Hypothalamus (tissue), 51 donors: ENCODE data around the gene ZNRF3.
"Not testable (repeated sequence)": the region's sequence is repeated elsewhere in the genome, so short reads cannot be mapped to it uniquely, and the experiment has no call there.

ENCODE experiments used
- DNase-seq, 51 donors: peaks; one replicate each; lab custom pipeline; 2025; lab: John Stamatoyannopoulos, UW

The ZNRF3 gene

DNA sequence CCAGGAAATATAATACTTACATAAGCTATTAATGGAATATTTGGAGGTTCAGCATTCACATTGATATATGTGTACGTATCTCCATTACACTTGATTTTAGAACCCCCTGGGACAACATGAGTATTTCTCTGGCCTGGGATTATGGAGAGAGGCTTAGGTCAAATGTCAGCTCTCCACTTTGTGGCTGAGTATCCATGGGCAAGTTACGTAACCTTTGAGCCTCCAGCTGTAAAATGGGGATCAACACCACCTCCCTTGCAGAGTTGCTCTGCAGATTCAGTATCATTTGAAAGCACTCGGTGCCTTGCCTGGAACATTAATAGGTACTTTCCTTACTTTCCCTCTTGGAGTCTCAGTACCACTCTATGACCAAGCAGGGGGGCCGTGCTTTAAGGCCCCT is 145.1 kb downstream of the ZNRF3 start:
- DNase-seq, result no peak

DNA sequence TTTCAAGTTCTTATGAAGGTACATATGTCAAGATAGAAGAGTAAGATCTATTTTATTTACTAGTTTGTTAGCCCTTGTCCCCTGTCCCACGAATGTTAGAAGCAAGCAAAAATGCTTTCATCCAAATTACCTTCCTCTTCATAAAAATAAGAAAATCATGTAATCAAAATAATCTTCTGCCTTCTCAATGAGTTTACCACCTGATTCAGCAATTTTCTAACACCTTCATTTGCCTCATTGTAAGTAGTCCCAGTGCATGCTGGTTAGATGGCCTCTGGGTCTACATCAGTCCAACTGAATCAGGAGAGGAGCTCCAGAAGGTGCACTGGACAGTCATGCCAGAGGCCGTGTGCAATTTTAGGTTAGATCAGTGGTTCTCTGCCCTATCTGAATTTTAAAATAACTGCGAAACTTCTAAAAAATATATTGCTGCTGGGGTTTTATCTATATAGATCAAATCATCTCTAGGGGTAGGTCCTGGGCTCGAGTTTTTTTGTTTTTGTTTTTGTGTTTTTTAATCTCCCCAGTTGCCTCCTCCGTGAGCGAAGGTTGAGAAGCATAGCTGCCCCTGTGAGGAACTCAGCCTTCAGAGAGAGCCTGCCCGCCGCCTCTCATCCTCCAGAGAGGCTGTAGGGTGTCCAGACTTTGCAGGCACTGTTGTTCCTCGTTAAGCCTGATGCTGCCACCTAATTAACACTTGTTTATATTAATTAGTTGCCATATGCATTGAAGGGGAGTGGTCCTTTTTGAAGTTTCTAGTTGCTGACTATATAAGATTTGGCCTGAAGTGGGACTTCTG is 146.0 kb downstream of the ZNRF3 start:
- DNase-seq, result no peak

DNA sequence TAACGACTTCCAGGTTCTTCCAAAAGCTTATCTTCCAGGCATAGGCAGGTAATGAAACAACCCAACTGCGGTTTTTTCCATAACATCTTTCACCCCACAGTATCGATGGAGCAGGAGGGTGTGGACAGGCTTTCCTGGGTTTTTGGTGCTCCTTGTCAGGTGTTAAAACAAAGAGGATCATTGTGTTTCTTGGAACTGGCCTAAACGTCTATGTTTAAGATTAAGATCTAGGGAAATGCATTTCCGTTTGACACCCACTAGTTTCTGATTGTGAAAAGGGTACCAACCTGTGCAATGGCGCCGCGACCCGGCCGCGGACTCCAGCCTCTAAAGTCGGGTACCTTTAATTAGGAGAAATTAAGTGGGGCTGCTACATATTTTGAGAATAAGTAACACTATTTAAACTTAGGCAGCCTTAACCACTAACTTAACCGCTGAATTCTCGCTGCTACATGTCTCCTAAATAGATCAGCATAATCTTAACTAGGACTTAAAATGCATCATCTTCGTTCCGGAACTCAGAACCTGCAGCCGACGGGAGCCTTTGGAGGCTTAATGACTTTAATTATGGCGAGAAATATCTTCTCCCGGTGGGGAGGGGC is 146.7 kb downstream of the ZNRF3 start:
- no peak for DNase-seq

DNA sequence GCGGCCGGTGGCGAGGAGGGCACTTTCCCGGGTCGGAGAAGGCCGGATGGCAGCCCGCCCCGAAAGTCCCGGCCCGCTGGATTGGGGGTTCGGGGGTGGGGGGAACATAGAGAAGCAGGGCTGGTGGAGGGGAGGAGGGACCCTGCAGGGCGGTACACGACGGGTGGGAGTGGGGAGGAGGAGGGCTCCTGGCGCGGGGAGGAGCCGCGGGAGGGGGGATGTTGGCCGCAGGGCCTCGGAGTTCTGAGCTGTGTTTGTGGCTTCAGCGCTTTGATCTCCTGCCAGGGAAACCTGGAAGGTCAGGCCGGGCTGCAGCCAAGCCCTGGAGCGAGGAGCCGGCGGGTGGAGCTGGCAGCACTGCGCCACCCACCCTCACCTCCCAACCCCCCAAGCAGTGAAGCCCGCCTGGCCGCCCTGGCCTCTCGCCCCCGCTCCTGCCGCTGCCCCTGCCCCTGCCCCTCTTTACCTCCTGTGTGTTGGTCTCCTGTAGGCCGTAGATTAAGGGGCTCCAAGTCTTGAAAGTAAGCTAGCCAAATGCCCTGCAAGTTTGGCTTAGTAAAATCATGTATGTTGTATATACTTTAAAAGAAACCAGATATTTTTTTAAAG is 147.3 kb downstream of the ZNRF3 start:
- DNase-seq, result peak in 34 of 51 donors; percentile 18 to 69 (median 37)

DNA sequence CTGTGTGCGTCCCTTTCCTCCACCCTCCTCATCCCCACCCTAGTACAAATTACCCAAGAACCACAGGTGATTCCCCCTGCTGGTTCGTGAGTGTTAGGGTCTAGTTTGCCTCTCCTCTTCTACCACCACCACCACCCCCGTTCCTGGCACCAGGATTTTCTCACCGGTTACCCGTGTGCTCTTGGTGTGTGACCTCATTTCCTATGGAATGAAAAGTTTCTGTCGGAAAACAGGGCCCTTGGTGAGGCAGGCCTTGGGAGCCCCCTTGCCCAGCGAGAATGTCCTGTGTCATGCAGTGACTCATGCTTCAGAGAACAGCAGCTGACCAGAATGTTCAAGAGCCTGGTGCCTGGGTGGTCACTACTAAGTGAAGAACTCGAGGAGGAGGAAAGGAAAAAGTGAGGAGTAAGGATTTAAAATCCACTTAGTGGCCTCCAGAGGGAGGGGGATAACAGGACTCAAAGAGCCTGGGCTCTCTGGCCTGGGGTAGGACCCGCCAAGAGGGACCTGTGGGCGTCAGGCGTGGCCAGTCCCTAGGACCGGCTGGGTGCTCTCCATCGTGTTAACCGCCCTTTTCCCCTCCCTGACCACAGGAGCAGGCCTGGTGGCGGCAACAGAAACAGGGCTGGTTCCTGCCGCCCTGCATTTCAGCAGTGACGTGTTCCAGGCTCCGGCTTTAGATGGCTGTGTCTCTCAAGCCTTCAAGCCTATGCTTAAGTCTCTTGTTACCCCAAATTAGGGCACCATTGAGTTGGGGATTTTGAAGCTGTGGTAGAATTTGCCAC is 148.0 kb downstream of the ZNRF3 start:
- DNase-seq, result peak in 19 of 51 donors; percentile 13 to 71 (median 43)

DNA sequence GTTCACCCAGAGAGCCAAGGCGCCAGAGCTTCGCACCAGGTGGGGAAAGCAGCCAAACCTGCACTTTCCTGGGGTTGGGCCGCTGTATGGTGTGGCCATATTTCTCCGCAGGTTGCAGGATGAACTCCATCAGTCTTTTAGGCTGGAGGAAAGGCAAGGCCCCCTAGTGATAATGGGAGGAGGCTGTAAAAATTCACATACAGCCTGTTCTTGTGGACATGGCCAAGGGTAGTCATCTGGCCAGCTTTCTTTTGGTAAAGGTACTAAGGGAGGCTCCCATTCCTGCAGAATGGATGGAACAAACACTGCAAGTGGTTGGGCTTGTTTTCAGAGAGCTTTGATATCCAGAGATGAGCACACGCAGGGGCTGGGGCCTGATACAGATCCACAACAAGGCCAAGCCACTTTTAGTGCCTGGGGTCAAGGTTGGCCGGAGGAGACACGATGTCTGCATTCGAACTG is 148.7 kb downstream of the ZNRF3 start:
- no peak for DNase-seq

DNA sequence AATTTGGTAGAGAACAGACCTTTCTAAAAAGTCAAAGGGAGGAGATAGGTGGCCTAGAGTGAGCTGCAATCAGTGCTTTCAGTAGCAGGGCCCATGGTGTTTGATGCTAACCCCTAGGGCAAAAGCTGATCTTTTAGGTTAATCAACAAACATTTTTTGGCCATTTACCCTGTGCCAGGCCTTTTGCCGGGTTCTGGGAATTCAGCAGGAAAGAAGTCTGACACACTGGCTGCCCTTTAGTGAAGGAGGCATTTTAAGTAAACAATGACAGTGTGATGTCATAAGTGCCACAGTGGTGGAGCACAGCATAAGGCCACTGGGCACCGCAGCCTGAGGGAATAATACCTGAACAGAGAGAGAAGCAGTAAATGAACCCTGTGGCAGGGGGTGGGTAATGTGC is 149.2 kb downstream of the ZNRF3 start:
- DNase-seq, result peak in 8 of 51 donors; percentile 6 to 48 (median 33)

DNA sequence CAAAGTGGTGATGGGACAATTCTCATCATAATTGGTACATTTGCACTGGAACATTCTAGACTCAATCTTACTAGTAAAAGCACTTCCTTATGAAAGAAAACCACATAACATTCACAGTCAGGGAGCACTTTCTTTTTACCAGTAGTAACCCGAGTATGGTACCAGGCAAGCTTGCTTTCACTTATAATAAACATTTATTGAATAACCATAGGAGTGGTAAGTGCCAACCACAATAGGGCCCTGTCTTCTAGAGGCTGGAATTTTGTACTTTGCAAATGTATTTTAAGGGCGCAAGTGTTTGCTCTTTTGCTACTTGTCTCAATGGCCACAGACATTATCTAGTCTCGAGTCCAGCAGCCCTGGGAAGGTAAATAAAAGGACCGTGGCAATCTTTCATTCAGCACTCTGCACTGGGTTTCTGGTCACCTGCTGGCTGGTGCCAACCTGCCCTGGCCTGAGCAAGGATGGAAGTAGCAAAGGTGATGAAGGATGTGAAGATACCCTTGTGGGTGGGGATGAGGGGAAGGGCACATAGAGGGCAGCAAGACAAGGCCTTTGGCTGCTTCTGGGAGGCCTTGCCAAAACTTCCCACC is 154.1 kb downstream of the ZNRF3 start:
- no peak for DNase-seq

DNA sequence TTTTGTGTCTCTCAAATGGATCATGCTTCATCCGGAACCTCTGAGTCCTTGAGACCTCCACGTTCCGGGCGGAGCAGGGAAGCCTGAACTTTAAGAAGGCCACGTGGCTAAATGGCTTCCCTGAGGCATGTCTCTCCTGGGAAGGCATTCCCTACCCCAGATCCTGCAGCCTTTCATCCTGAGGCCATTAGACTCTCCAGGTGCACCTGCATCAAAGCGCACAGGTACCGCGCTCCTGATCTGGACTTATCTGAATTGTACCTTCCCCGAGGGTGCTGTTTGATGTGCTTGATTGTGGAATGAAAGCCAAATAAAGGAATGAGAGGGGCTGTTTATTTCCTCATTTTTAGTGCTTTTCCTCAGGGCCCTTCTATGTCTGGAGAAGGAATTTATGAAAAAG is 155.8 kb downstream of the ZNRF3 start:
- no peak for DNase-seq

DNA sequence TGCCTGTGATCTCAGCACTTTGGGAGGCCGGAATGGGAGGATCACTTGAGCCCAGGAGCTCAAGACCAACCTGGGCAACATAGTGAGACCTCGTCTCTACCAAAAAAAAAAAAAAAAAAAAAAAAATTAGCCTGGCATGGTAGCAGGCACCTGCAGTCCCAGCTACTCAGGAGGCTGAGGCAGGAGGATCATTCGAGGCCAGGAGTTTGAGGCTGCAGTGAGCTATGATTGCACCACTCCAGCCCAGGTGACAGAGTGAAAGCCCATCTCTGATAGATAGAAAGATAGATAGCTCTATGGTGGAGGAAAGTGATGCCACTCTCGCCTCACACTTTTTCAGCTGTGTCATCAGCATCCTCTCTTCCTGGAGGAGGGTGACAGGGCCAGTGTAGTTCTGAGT is 156.3 kb downstream of the ZNRF3 start:
- not testable (repeated sequence) for DNase-seq

DNA sequence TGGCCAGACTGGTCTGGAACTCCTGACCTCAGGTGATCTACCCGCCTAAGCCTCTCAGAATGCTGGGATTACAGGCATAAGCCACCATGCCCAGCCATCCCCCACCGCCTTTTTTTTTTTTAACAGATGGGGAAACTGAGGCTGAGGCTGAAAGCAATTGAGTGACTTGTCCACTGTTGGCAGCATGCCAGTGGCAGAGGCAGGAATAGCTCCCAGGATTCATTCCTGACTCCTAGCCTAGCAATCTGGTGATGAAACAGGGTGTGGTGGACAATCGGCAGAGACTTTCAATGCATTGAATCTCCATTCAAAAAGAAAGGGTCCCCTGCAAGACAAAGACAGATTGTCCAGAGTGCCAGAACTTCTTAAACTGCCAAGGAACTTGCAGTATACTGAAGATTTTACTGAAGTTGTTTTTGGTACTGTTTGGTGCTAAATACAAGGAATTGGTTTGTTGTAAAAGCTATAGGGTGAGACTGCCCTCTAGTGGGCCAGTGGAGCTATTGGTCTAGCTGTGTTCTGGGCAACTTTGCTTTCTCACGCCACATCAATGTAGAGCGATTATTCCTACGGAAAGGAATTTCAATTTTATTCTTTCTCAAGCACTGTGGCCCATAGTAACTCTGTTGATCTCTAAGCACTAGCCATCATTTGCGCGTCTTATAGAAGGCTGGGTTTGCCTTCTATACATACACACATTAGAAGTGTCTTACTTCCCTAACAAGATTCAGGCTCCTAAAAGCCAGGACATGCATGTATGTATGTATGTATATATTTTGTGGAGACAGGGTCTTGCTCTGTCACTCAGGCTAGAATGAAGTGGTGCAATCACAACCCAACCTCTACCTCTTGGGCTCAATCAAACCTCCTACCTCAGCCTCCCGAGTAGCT is 157.3 kb downstream of the ZNRF3 start:
- peak in 34 of 51 donors; percentile 7 to 77 (median 54) for DNase-seq

DNA sequence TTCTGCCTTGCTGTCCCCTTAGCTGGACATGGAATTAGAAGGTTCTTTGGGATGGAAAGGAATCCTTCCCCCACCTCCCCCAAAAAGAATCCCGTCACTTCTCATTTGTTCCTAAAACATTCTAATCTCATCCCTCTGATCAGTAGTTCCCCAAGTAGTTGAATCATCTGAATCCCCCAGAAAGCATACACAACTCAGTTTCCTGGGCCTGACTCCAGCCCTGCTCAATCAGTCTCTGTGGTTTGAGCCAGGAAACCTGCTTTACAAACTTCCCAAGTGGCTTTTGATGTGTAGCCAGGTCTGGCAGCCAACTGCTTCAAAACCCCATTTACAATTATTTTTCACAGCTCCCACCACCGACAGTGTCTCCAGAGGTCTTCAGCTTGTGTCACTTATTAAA is 158.0 kb downstream of the ZNRF3 start:
- DNase-seq, result peak in 21 of 51 donors; percentile 4 to 62 (median 22)

DNA sequence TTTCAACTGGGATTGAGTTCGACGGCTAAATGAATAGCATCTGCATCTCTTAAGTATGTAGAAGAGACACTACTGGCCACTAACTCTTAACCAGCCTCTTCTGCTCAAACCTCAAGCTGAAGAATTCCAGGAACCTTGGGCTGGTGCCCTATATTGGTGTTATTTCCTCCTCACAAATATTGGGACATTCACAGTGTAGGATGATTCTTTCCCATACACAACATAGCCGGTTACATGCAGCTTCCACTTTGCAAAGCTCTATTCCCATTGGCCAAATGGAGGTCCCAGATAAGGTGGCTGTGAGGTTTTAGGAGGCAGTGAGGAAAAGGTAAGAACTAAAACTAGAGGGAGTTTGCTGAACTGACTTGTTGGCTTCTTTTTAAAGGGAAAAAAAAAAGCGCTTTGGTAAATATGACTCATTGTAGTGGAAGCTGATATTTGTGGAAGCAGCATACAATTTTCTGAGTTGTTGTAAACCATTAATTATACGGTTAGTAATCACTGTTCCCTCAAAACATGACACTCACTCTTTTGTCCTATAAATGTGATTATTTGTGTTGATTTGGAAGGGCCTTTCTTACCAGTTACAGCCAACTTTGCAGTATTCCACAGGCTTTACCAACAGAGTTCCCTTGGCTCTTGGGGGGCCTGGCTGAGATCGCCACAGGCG is 160.7 kb downstream of the ZNRF3 start:
- no peak for DNase-seq

DNA sequence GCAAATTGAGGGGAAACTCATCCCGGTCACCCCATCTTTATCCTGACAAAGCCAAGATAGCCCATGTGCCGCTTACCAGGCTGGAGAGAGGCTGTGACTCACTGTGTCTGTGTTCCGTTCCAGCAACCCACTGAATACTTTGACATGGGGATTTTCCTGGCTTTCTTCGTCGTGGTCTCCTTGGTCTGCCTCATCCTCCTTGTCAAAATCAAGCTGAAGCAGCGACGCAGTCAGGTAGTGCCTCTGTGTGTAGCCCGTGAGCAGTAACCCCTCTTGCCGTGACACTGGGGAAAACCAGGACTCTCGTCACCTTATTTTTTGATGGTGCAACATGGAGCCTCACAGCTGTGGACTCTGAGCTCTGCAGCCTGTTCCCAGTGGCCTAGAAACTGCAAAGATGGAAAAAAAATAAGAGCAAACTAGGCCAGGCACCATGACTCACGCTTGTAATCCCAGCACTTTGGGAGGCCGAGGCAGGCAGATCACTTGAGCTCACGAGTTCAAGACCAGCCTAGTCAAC is 161.3 kb downstream of the ZNRF3 start:
- peak in 1 of 51 donors; percentile 27 for DNase-seq

DNA sequence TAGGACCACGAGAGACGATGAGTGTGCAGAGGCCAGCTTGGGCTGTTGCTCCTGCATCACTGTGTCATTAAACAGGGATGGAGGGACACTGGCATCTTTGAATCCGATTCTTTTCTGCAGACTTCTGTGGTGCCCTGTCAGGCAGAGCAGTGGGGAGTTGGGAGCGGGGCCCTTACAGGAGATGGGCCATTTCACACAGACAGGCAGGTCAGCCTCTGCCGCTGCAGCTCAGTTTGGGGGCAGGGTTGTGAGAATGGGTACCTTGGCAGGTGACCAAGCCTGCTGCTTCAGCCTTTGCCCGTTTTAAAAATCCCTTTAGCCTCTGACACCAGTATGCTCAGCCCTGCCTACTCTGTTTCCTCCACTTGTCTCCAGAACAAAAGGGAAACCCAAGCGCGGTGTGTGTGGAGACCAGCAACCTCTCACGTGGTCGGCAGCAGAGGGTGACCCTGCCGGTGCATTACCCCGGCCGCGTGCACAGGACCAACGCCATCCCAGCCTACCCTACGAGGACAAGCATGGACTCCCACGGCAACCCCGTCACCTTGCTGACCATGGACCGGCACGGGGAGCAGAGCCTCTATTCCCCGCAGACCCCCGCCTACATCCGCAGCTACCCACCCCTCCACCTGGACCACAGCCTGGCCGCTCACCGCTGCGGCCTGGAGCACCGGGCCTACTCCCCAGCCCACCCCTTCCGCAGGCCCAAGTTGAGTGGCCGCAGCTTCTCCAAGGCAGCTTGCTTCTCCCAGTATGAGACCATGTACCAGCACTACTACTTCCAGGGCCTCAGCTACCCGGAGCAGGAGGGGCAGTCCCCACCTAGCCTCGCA is 165.7 kb downstream of the ZNRF3 start:
- no peak for DNase-seq

DNA sequence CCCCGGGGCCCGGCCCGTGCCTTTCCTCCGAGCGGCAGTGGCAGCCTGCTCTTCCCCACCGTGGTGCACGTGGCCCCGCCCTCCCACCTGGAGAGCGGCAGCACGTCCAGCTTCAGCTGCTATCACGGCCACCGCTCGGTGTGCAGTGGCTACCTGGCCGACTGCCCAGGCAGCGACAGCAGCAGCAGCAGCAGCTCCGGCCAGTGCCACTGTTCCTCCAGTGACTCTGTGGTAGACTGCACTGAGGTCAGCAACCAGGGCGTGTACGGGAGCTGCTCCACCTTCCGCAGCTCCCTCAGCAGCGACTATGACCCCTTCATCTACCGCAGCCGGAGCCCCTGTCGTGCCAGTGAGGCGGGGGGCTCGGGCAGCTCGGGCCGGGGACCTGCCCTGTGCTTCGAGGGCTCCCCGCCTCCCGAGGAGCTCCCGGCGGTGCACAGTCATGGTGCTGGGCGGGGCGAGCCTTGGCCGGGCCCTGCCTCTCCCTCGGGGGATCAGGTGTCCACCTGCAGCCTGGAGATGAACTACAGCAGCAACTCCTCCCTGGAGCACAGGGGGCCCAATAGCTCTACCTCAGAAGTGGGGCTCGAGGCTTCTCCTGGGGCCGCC is 166.4 kb downstream of the ZNRF3 start:
- no peak for DNase-seq

DNA sequence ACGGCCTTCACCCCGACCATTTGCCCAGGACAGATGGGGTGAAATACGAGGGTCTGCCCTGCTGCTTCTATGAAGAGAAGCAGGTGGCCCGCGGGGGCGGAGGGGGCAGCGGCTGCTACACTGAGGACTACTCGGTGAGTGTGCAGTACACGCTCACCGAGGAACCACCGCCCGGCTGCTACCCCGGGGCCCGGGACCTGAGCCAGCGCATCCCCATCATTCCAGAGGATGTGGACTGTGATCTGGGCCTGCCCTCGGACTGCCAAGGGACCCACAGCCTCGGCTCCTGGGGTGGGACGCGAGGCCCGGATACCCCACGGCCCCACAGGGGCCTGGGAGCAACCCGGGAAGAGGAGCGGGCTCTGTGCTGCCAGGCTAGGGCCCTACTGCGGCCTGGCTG is 167.1 kb downstream of the ZNRF3 start:
- no peak for DNase-seq
